Transverse colon (tissue), 3 donors: ENCODE results near the gene CCDC91.

ENCODE experiments used
- CTCF ChIP-seq, 5 experiments: fragments of 200-600 bp in 3 of 5; fragments of 450-650 bp in 2 of 5; sonication (generic) in 3 of 5; IDR thresholded peaks; 1 replicate in 2 of 5; 2 replicates in 3 of 5; pipeline ENCODE4 v1.5.1; 2016 to 2017; ENCODE audit warnings: antibody characterized with exemption in 5 of 5, inconsistent platforms in 3 of 5, mild to moderate bottlenecking in 2 of 5, moderate library complexity in 1 of 5
- POLR2A ChIP-seq: fragments of 450-650 bp; IDR thresholded peaks from one replicate; pipeline ENCODE4 v1.6.1; 2016; ENCODE audit warnings: antibody characterized with exemption, mild to moderate bottlenecking, moderate library complexity

GRCh38 chr12:28192125-28192524 is 1.9 kb downstream of the CCDC91 start:
- TF ChIP-seq CTCF (IDR thresholded peaks at IDR 0.05), result no peak
- TF ChIP-seq POLR2A, result no peak
